ENCODE results near the gene DNTTIP2. TPM values are rescaled to one million over a fixed set of nuclear protein-coding genes. Genes with fewer than 3 reads are reported as not detected.
"Not testable (repeated sequence)": the region's sequence is repeated elsewhere in the genome, so short reads cannot be mapped to it uniquely, and the experiment has no call there.

The DNTTIP2 gene
- total and polyA plus RNA-seq, 5 donors = 33.3 to 43.5 (median 38.2) TPM

- no peak for ATAC-seq
- intact Hi-C loops (cut with DNase I) = no loop called here
Observed at GRCh38 chr1:93874025-93874651, 4.9 kb downstream of the DNTTIP2 start.

GRCh38 chr1:93871366-93871765, 7.6 kb downstream of the DNTTIP2 start:
- H3K27me3 ChIP-seq (ENCODE audit: control insufficient read depth, insufficient read depth) = no peaks in the 10 kb centered on the region
- intact Hi-C loops (cut with DNase I) = no loop called here
- DNase-seq (no peak), ATAC-seq (no peak)
- no peak overlapping the region for H3K4me3 ChIP-seq (ENCODE audit: low read length)
- H3K9me3 ChIP-seq (ENCODE audit: control insufficient read depth, low read length) = no peaks in the 10 kb centered on the region
- H3K4me1 ChIP-seq (ENCODE audit: control insufficient read depth, insufficient read depth, low read length) = no peaks in the 10 kb centered on the region
- H3K27ac ChIP-seq (ENCODE audit: low read length) = no peak overlapping the region
- 79% methylated on average over 4 of the region's 4 CpGs for WGBS

More at GRCh38 chr1:93874025-93874651, 4.9 kb downstream of the DNTTIP2 start:
- no peak for DNase-seq
- WGBS = 76% methylated on average over 3 of the region's 3 CpGs
- Histone ChIP-seq H3K27me3 (ENCODE audit: control insufficient read depth, insufficient read depth) (no peaks in the 10 kb centered on the region), H3K4me1 (ENCODE audit: control insufficient read depth, insufficient read depth, low read length) (no peaks in the 10 kb centered on the region), H3K4me3 (ENCODE audit: low read length) (no peak overlapping the region), H3K9me3 (ENCODE audit: control insufficient read depth, low read length) (no peaks in the 10 kb centered on the region), H3K27ac (ENCODE audit: low read length) (no peak overlapping the region)

DNA sequence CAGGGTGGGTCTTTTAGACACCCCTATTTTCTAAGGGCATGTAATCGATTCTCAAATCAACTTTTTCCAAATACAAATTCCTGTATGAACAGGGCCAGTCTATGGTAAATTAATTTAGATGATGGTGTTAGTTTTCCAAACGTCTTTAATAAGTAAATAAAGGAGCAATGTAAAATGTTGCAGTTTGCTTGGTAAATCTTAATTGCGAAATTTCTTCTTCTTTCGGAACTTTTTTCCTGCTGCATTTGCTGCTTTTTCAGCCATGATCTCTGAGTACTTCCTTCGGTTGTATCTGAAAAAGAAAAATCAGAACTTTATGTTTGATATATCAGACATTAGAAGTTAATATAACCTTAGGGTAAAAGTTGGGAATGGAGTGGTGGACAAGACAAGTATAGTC, 9.4 kb downstream of the DNTTIP2 start:
- Histone ChIP-seq H3K27me3 (ENCODE audit: control insufficient read depth, insufficient read depth) (no peaks in the 10 kb centered on the region), H3K4me1 (ENCODE audit: control insufficient read depth, insufficient read depth, low read length) (no peaks in the 10 kb centered on the region), H3K4me3 (ENCODE audit: low read length) (no peak overlapping the region), H3K27ac (ENCODE audit: low read length) (no peak overlapping the region), H3K9me3 (ENCODE audit: control insufficient read depth, low read length) (no peaks in the 10 kb centered on the region)
- intact Hi-C loops (cut with DNase I) = no loop called here
- no peak for ATAC-seq
- WGBS = 93% methylated on average over 5 of the region's 5 CpGs
- no peak for DNase-seq

- H3K27ac ChIP-seq (ENCODE audit: low read length); ATAC-seq; intact Hi-C loops (cut with DNase I); H3K9me3 ChIP-seq (ENCODE audit: control insufficient read depth, low read length); H3K4me1 ChIP-seq (ENCODE audit: control insufficient read depth, insufficient read depth, low read length); H3K4me3 ChIP-seq (ENCODE audit: low read length); DNase-seq; H3K27me3 ChIP-seq (ENCODE audit: control insufficient read depth, insufficient read depth): not testable (repeated sequence)
- 90% methylated on average over 1 of the region's 1 CpG for WGBS
Observed at GRCh38 chr1:93868492-93868891, 10.5 kb downstream of the DNTTIP2 start.

DNA sequence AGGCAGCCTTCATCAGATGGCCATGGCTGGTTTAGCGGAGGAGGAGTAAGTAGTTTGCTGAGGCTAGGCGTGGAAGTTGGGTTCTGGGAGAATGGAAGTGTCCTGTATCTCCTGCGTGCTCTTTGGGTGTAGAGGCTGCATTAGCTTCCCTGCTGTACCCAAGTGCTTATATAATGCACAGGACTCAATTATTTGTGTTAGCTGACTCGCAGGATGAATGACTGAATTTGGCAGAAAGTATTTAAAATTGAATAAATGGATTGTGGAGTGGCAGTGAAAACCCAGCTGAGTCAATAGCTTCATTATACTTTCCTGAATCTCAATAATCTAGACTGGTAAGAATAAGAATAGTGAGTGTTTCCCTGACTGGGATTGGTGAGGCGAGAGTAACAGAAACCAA, 13.8 kb downstream of the DNTTIP2 start:
- Histone ChIP-seq H3K9me3 (ENCODE audit: control insufficient read depth, low read length) (no peaks in the 10 kb centered on the region), H3K27me3 (ENCODE audit: control insufficient read depth, insufficient read depth) (no peaks in the 10 kb centered on the region), H3K4me1 (ENCODE audit: control insufficient read depth, insufficient read depth, low read length) (no peaks in the 10 kb centered on the region), H3K27ac (ENCODE audit: low read length) (no peak overlapping the region), H3K4me3 (ENCODE audit: low read length) (no peak overlapping the region)
- 92% methylated on average over 5 of the region's 5 CpGs for WGBS
- ATAC-seq (no peak), DNase-seq (no peak)
- intact Hi-C loops (cut with DNase I) = no loop called here

DNA sequence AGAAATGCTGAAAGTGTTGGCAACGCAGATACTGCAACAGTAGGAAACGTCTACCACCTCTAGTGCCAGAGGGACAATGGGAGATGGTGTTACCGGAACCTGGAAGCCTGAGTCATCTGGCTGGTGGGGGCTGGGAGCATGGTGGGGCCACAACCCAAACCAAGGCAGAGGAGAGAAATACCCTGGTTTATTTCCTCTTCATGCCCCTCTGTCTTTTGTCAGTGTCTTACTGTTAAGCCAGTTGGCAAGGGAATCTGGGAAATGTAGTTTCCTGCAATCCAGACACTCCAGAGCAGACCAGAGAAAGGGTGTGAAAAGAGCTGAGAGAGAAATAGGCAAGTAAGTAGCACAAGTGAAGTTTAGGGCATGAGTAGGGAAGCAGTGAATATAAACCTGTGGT, 14.8 kb downstream of the DNTTIP2 start:
- ATAC-seq = no peak
- WGBS = 60% methylated on average over 3 of the region's 3 CpGs
- no peaks in the 10 kb centered on the region for H3K27me3 ChIP-seq (ENCODE audit: control insufficient read depth, insufficient read depth)

DNA sequence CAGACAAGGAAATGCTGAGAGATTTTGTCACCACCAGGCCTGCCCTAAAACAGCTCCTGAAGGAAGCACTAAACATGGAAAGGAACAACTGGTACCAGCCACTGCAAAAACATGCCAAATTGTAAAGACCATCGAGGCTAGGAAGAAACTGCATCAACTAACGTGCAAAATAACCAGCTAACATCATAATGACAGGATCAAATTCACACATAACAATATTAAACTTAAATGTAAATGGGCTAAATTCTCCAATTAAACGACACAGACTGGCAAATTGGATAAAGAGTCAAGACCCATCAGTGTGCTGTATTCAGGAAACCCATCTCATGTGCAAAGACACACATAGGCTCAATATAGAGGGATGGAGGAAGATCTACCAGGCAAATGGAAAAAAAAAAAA, 21.4 kb downstream of the DNTTIP2 start:
- H3K4me1 ChIP-seq (ENCODE audit: control insufficient read depth, insufficient read depth, low read length); DNase-seq; H3K9me3 ChIP-seq (ENCODE audit: control insufficient read depth, low read length); H3K27me3 ChIP-seq (ENCODE audit: control insufficient read depth, insufficient read depth); ATAC-seq; H3K27ac ChIP-seq (ENCODE audit: low read length); intact Hi-C loops (cut with DNase I); H3K4me3 ChIP-seq (ENCODE audit: low read length): not testable (repeated sequence)
- 57% methylated on average over 3 of the region's 3 CpGs for WGBS

More for the DNA sequence above, 14.8 kb downstream of the DNTTIP2 start:
- DNase-seq = no peak
- Histone ChIP-seq H3K27ac (ENCODE audit: low read length) (no peak overlapping the region), H3K4me3 (ENCODE audit: low read length) (no peak overlapping the region), H3K9me3 (ENCODE audit: control insufficient read depth, low read length) (no peaks in the 10 kb centered on the region), H3K4me1 (ENCODE audit: control insufficient read depth, insufficient read depth, low read length) (no peaks in the 10 kb centered on the region)
- intact Hi-C loops (cut with DNase I) = no loop called here

- intact Hi-C loops (cut with DNase I); H3K4me3 ChIP-seq (ENCODE audit: low read length); H3K9me3 ChIP-seq (ENCODE audit: control insufficient read depth, low read length); H3K27ac ChIP-seq (ENCODE audit: low read length); ATAC-seq; H3K4me1 ChIP-seq (ENCODE audit: control insufficient read depth, insufficient read depth, low read length); H3K27me3 ChIP-seq (ENCODE audit: control insufficient read depth, insufficient read depth); DNase-seq: not testable (repeated sequence)
- 87% methylated on average over 8 of the region's 9 CpGs for WGBS
Observed at GRCh38 chr1:93855983-93856382, 23.0 kb downstream of the DNTTIP2 start.

DNA sequence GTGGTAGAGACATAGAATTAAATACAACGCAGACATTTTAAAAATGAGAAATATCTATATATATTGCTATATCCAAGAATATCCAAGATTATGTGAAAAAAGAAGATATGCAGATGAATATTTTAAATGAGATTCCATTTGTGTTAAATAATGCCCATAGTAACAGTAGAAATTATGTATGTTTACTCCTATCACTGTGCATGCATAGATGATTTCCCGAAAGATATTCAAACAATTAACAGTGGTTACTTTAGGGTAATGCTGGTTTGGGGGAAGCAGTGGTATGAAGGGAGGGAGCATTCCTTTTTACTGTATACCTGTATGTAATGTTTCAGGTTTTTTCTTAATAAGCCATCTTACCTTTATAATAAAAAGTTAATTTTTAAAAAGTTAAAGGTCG, 25.1 kb downstream of the DNTTIP2 start:
- intact Hi-C loops (cut with DNase I) = no loop called here
- Histone ChIP-seq H3K4me1 (ENCODE audit: control insufficient read depth, insufficient read depth, low read length) (no peaks in the 10 kb centered on the region), H3K4me3 (ENCODE audit: low read length) (no peak overlapping the region), H3K27me3 (ENCODE audit: control insufficient read depth, insufficient read depth) (no peaks in the 10 kb centered on the region), H3K27ac (ENCODE audit: low read length) (no peak overlapping the region), H3K9me3 (ENCODE audit: control insufficient read depth, low read length) (no peaks in the 10 kb centered on the region)
- DNase-seq (no peak), ATAC-seq (no peak)
- WGBS = 95% methylated on average over 3 of the region's 3 CpGs

DNA sequence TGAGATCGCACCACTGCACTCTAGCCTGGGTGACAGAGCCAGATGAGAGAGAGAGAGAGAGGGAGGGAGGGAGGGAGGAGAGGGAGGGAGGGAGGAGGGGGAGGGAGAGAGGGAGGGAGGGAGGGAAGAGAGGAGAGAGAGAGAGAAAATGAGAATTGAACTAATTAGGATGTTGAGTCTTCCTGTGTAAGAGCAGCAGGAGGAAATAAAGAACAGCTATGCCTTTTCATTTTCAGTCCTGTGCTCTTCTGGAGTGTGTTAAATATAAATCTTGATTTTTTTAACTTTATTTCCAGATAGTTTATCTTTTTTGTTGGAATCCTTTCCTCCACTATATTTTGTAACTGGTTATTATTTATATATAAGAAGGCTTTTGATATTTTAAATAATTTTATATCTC, 27.1 kb downstream of the DNTTIP2 start:
- no peak for DNase-seq
- no peak for ATAC-seq
- Histone ChIP-seq H3K4me3 (ENCODE audit: low read length) (no peak overlapping the region), H3K4me1 (ENCODE audit: control insufficient read depth, insufficient read depth, low read length) (no peaks in the 10 kb centered on the region), H3K27me3 (ENCODE audit: control insufficient read depth, insufficient read depth) (no peaks in the 10 kb centered on the region), H3K9me3 (ENCODE audit: control insufficient read depth, low read length) (no peaks in the 10 kb centered on the region), H3K27ac (ENCODE audit: low read length) (no peak overlapping the region)
- WGBS = 100% methylated on average over 1 of the region's 1 CpG
- intact Hi-C loops (cut with DNase I) = no loop called here

DNA sequence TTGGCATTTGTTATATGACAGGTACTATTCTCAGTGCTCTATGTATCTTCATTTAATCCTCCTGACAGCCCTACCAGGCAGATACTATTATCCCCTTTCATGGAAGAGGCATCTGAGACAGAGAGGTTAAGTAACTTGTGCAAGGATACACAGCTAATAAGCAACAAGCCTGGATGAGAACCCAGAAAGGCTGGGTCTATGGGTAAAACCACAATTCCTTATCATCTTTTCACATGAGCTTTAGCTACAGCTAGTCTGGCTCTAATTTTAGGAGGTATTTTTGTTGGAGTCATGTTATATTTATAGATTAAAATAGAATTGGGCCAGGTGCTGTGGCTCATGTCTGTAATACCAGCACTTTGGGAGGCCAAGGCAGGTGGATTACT, 27.7 kb downstream of the DNTTIP2 start:
- Histone ChIP-seq H3K9me3 (ENCODE audit: control insufficient read depth, low read length) (no peaks in the 10 kb centered on the region), H3K4me1 (ENCODE audit: control insufficient read depth, insufficient read depth, low read length) (no peaks in the 10 kb centered on the region), H3K4me3 (ENCODE audit: low read length) (no peak overlapping the region), H3K27ac (ENCODE audit: low read length) (no peak overlapping the region), H3K27me3 (ENCODE audit: control insufficient read depth, insufficient read depth) (no peaks in the 10 kb centered on the region)
- ATAC-seq (no peak), DNase-seq (no peak)
- intact Hi-C loops (cut with DNase I) = no loop called here

Measured in right cardiac atrium (tissue), 5 donors.